GM21528 (cell line): Measurements from ENCODE around the gene SLC30A3.
A peak's percentile ranks its signal among the peaks of the same experiment; 100 is the strongest.

Experiments used
- ATAC-seq: cut with Tn5 transposase; IDR thresholded peaks from one replicate; pipeline ENCODE4 v1.9.1; 2021; ENCODE audit warnings: mild to moderate bottlenecking, moderate library complexity; ENCODE audit not compliant: unreplicated experiment, low FRiP score

The SLC30A3 gene

DNA sequence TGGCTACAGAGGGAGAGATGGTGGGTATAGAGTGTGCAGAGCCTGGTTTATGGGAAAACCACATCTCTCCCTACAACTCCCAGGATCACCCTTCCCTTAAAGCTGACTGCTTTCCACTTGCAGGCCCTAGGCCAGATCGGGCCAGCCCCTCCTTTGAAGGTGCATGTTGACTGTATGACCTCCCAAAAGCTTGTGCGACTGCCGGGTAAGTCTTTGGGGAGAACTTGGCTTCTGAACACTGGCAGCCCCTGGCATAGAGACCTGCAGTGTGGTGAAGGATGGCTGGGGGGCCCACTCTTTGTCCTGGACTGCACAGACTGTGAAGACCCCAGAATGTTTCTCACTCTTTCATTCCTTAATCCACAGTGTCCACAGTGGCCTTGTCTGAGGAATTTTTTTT lies 26.2 kb downstream of the SLC30A3 start:
- no peak for ATAC-seq

DNA sequence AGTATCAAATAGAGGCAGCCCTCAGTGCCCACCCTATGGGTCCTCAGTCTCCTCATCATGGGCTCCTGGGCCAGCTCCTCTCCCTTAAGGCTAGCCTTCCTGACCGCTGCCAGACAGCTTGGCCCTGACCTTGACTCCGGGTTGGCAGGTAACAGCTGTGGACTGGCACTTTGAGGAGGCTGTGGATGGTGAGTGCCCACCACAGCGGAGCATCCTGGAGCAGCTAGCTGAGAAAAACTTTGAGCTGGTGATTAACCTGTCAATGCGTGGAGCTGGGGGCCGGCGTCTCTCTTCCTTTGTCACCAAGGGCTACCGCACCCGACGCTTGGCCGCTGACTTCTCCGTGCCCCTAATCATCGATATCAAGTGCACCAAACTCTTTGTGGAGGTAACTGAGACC lies 26.7 kb downstream of the SLC30A3 start:
- no peak for ATAC-seq

DNA sequence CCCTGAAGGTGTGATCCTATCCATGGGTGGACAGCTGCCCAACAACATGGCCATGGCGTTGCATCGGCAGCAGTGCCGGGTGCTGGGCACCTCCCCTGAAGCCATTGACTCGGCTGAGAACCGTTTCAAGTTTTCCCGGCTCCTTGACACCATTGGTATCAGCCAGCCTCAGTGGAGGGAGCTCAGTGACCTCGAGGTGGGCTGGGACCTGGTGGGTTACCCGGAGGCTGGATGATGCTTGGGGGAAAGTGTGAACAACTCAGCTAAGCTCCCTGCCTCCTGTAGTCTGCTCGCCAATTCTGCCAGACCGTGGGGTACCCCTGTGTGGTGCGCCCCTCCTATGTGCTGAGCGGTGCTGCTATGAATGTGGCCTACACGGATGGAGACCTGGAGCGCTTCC lies 29.5 kb downstream of the SLC30A3 start:
- no peak for ATAC-seq

DNA sequence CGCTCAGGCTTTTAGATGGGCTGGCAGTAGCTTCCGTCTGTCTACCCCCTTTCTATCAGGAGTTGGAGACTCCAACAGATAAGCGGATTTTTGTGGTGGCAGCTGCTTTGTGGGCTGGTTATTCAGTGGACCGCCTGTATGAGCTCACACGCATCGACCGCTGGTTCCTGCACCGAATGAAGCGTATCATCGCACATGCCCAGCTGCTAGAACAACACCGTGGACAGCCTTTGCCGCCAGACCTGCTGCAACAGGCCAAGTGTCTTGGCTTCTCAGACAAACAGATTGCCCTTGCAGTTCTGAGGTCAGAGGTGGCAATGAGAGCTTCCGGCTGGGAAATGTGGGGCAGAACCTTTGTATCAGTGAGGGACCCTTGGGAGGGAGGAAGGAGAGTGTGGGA lies 30.9 kb downstream of the SLC30A3 start:
- ATAC-seq = no peak

GRCh38 chr2:27227501-27227900 lies 35.3 kb downstream of the SLC30A3 start:
- no peak for ATAC-seq

DNA sequence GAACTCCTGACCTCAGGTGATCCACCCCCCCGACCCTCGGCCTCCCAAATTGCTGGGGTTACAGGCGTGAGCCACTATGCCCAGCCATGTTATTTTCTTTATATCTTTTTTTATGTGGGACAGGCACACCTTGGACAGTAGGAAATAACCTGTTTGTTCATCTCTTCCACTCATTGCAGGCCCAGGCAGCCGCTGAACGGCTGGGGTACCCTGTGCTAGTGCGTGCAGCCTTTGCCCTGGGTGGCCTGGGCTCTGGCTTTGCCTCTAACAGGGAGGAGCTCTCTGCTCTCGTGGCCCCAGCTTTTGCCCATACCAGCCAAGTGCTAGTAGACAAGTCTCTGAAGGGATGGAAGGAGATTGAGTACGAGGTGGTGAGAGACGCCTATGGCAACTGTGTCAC lies 37.3 kb downstream of the SLC30A3 start:
- no peak for ATAC-seq

DNA sequence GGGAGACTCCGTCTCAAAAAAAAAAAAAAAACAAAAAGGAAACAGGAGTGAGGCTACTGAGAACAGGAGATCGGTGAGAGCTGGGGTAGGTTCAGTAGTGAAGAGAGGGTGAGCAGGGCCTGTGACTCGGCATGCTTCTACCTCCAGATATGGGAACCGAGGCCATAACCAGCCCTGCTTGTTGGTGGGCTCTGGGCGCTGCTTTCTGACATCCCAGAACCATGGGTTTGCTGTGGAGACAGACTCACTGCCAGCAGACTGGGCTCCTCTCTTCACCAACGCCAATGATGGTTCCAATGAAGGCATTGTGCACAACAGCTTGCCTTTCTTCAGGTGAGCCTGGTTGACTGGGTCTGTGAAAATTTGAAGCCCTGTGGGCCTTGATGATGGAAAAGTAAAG lies 39.4 kb downstream of the SLC30A3 start:
- ATAC-seq = no peak

GRCh38 chr2:27222407-27222806 lies 40.4 kb downstream of the SLC30A3 start:
- no peak for ATAC-seq

DNA sequence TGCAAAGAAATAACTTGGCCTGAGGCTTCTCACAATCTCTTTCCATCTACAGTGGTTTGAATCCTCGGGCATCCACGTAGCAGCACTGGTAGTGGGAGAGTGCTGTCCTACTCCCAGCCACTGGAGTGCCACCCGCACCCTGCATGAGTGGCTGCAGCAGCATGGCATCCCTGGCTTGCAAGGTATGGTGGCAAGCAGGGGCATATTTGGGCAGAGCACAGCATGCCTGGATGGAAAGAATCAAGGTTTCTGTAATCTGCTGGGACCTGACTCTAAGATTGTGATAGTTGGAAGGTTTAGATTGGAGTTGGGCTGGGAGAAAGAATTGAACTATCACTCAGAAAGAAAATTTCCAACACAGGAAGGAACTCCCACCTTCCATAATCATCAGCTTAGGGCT lies 41.7 kb downstream of the SLC30A3 start:
- no peak for ATAC-seq

DNA sequence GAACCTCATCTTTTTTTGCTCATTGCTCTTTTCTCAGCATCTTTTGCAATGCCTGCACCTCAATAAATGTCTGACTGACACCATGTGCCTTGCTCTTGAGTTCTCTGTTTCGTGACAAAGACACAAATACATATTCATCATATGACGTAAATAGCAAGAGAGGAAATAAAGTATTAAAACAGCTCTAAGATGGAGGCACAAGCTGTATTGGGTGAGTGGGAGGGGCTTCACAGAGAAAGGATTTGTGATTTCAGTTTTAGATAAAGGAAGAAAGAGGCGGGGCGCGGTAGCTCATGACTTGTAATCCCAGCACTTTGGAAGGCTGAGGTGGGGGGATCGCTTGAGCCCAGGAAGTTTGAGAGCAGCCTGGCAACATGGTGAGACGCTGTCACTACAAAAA lies 42.8 kb downstream of the SLC30A3 start:
- ATAC-seq = no peak

DNA sequence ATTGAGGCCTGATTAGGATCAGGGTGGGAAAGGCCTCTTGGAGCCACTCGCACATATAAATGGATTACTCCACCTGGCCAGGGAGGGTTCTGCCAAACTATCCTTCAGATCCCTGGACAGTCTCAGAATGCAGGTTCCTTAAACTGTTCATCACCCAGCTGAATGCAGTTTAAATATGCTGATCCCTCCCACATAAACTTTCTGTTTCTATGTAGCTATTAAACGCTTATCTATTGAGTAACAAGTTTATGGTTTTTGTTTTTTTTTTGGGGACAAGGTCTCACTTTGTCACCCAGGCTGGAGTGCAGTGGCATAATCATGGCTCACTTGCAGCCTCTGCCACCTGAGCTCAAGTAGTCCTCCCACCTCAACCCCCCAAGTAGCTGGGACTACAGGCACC lies 43.8 kb downstream of the SLC30A3 start:
- ATAC-seq = no peak

DNA sequence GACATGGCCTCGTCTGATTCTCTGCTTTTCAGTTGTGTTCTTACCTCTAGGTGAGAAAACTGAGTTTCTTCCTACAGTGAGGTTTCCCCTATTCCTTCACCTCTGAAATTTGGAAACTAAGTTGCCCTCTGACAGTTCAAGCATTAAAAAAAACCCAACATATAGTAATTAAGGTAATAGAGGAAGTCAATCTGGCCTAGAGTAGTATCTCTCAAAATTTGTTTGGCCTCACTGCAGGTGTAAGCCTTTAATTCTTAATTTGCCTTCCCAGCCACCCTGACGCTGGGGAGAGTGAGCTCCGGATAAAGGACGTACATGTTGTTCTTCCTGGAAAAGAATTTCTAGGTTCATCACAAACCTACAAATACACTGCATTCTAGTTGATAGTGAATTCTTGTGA lies 44.2 kb downstream of the SLC30A3 start:
- ATAC-seq = no peak

GRCh38 chr2:27217173-27218121 lies 45.4 kb downstream of the SLC30A3 start, which contains the start of gene CAD:
Gene CAD (plus strand): TSS chr2:27217369. CDS start chr2:27217552, 183 bp downstream.
- ATAC-seq = peak; percentile 72

- no peak for ATAC-seq
These were observed 46.3 kb downstream of the SLC30A3 start for GRCh38 chr2:27216416-27217137.

DNA sequence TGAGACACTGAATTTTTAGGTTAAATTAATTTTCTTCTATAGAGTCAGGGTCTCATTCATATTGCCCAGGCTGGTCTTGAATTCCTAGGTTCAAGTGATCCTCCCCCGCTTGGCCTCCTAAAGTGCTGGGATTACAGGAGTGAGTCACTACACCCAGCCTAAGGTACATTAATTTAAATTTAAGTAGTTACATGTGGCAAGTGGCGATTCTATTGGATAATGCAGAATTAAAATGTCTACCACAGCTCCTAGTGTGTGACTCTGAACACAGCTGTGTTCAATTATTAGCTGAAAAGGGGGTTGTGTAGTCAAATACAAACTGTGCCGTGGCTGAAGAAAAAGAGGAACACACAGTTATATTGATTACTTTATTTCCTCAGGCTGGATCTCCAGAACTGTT lies 47.9 kb downstream of the SLC30A3 start:
- no peak for ATAC-seq

DNA sequence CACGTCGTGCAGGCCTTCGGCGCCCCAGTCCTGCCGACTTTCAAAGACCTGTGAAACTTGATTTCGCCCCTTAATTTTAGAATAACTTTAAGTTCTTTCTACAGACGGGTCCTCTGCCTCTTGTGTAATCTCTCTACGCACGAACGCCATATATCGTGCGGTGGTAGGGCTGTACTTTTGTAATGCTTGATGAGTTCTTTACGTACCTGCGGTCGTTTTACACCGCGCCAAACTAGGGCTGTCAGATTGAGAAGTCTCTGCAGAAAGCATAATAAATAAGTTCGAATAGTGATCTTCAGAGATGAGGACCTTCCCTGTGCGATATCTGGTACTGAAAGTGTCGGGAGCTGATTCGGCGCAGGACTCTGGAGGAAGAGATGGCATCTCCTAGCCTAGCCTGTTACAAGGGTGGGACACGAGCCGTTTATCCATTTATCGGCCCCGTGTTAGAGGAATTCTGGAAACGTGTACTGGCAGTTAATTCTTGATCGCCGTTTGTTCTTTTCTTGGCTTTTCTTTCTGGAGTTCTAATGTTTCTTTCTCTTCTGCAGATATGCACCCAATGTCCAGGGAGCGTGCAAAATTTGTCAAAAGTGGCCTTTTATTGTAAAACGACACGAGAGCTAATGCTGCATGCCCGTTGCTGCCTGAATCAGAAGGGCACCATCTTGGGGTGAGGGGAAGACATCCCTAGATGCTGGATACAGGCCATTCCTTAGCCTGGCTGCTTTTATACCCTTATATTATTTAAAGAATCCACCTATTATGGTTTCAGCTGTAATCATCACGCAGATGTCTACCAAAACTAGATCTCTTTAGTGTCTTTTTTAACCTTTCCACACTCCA lies 50.0 kb downstream of the SLC30A3 start:
- ATAC-seq = peak; percentile 9

GRCh38 chr2:27211943-27212625 lies 50.8 kb downstream of the SLC30A3 start, which contains the start of the genes ATRAID and SLC5A6:
Gene ATRAID (plus strand): TSS chr2:27212041. CDS start chr2:27212369, 328 bp downstream.
Gene SLC5A6 (minus strand): TSS chr2:27212268. CDS start chr2:27207650, 4,618 bp downstream.
- ATAC-seq = peak; percentile 84

- ATAC-seq = peak; percentile 11
These were observed 51.5 kb downstream of the SLC30A3 start for GRCh38 chr2:27211241-27211942.
